Subcutaneous abdominal adipose tissue (tissue), 5 donors: ENCODE measurements around the gene PRSS22.

Source experiments
- H3K27ac ChIP-seq: one replicate; pipeline ENCODE4 v1.7.0; 2013; ENCODE audit warnings: low read depth, mild to moderate bottlenecking, inconsistent platforms, low read length, moderate library complexity
- H3K27me3 ChIP-seq, 5 donors: one replicate each; pipeline ENCODE4 v1.7.0; 2013; ENCODE audit warnings: low read length in 5 of 5, inconsistent platforms in 1 of 5; ENCODE audit not compliant: control insufficient read depth in 5 of 5, insufficient read depth in 4 of 5
- H3K36me3 ChIP-seq, 5 donors: one replicate each; pipeline ENCODE4 v1.7.0; 2013; ENCODE audit warnings: low read length in 5 of 5; ENCODE audit not compliant: control insufficient read depth in 5 of 5, insufficient read depth in 5 of 5
- H3K4me1 ChIP-seq, 5 donors: one replicate each; pipeline ENCODE4 v1.7.0; 2013; ENCODE audit warnings: low read length in 5 of 5, mild to moderate bottlenecking in 3 of 5, moderate library complexity in 1 of 5; ENCODE audit not compliant: control insufficient read depth in 5 of 5, insufficient read depth in 5 of 5
- H3K4me3 ChIP-seq, 5 donors: one replicate each; pipeline ENCODE4 v1.7.0; 2013; ENCODE audit warnings: low read length in 5 of 5, low read depth in 1 of 5
- H3K9ac ChIP-seq, 5 donors: one replicate each; pipeline ENCODE4 v1.7.0; 2013; ENCODE audit warnings: low read length in 5 of 5, mild to moderate bottlenecking in 4 of 5, moderate library complexity in 3 of 5
- H3K9me3 ChIP-seq, 5 donors: one replicate each; pipeline ENCODE4 v1.7.0; 2013; ENCODE audit warnings: low read length in 5 of 5; ENCODE audit not compliant: control insufficient read depth in 5 of 5
- donor health status: healthy.
- donor health status: healthy.
- donor health status: healthy.
- donor health status: healthy.
- donor health status: healthy.

Gene PRSS22

GRCh38 chr16:2822496-2822895 lies 35.5 kb downstream of the PRSS22 start:
- Histone ChIP-seq H3K36me3 (no peaks in the 10 kb centered on the region), H3K4me3 (no peak overlapping the region), H3K27me3 (peaks cover 11 to 40% (median 30%) of the 10 kb centered on the region in 5 donors), H3K9ac (no peak overlapping the region), H3K27ac (no peak overlapping the region), H3K9me3 (no peaks in the 10 kb centered on the region), H3K4me1 (no peaks in the 10 kb centered on the region)

DNA sequence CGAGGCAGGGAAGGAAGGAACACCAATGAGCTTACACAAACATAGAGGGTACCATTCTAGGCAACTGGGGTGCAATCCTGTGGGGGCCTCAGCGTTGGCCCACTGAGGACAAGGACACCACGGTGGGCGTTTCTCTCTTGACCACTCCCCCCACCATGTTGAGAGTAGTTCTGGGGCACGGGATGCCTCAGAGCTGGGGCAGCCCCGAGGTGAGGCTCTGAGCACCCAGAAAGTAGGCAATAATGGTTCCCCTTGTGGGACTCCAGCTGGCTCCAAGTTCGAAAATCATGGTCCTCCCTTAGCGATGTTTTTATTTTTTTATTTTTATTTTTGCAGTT lies 35.8 kb downstream of the PRSS22 start:
- H3K27ac ChIP-seq = no peak overlapping the region
- H3K9me3 ChIP-seq = no peaks in the 10 kb centered on the region
- H3K4me3 ChIP-seq = no peak overlapping the region
- H3K4me1 ChIP-seq = no peaks in the 10 kb centered on the region
- H3K27me3 ChIP-seq = peaks cover 11 to 39% (median 30%) of the 10 kb centered on the region in 5 donors
- H3K36me3 ChIP-seq = no peaks in the 10 kb centered on the region
- H3K9ac ChIP-seq = no peak overlapping the region

DNA sequence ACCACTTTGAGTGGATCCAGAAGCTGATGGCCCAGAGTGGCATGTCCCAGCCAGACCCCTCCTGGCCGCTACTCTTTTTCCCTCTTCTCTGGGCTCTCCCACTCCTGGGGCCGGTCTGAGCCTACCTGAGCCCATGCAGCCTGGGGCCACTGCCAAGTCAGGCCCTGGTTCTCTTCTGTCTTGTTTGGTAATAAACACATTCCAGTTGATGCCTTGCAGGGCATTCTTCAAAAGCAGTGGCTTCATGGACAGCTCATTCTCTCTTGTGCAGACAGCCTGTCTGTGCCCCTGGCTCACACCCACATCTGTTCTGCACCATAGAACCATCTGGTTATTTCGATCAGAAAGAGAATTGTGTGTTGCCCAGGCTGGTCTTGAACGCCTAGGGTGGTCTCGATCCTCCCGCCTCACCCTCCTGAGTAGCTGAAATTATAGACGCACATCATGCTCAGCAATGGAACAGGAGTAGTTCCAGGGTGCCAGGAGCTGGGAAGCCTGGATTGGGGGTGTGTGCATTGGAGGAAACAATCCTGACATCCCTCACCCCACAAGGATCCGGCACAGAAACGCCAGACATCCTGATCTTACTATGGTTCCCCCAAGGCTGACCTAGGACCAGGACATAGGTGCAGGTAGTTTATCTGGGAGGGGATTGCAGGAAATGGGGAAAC lies 36.3 kb downstream of the PRSS22 start:
- Histone ChIP-seq H3K27ac (no peak overlapping the region), H3K9ac (no peak overlapping the region), H3K36me3 (no peaks in the 10 kb centered on the region), H3K9me3 (no peaks in the 10 kb centered on the region), H3K4me3 (no peak overlapping the region), H3K4me1 (no peaks in the 10 kb centered on the region), H3K27me3 (peaks cover 8 to 34% (median 30%) of the 10 kb centered on the region in 5 donors)

DNA sequence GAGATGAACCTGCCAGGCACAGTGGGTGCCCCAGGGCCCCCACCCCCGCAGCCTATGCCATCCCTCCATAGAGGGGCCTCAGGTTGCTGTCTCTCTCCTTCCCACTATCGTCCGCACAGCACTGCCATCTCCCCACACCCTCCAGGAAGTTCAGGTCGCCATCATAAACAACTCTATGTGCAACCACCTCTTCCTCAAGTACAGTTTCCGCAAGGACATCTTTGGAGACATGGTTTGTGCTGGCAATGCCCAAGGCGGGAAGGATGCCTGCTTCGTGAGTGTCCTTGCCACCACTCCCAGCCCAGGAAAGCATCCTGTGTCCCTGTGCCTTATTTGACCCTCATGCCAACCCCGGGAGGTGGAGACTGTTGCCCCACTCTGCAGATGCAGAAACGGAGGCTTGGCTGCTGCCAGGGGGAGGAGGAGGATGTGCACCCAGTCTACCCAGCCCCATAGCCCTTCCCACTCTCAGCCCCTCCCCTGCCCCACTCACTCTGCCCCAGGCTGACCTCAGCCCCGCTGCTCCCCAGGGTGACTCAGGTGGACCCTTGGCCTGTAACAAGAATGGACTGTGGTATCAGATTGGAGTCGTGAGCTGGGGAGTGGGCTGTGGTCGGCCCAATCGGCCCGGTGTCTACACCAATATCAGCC lies 37.0 kb downstream of the PRSS22 start:
- Histone ChIP-seq H3K4me1 (no peaks in the 10 kb centered on the region), H3K36me3 (no peaks in the 10 kb centered on the region), H3K27me3 (peaks cover 6 to 34% (median 29%) of the 10 kb centered on the region in 5 donors), H3K4me3 (no peak overlapping the region), H3K9me3 (no peaks in the 10 kb centered on the region), H3K9ac (no peak overlapping the region), H3K27ac (no peak overlapping the region)

DNA sequence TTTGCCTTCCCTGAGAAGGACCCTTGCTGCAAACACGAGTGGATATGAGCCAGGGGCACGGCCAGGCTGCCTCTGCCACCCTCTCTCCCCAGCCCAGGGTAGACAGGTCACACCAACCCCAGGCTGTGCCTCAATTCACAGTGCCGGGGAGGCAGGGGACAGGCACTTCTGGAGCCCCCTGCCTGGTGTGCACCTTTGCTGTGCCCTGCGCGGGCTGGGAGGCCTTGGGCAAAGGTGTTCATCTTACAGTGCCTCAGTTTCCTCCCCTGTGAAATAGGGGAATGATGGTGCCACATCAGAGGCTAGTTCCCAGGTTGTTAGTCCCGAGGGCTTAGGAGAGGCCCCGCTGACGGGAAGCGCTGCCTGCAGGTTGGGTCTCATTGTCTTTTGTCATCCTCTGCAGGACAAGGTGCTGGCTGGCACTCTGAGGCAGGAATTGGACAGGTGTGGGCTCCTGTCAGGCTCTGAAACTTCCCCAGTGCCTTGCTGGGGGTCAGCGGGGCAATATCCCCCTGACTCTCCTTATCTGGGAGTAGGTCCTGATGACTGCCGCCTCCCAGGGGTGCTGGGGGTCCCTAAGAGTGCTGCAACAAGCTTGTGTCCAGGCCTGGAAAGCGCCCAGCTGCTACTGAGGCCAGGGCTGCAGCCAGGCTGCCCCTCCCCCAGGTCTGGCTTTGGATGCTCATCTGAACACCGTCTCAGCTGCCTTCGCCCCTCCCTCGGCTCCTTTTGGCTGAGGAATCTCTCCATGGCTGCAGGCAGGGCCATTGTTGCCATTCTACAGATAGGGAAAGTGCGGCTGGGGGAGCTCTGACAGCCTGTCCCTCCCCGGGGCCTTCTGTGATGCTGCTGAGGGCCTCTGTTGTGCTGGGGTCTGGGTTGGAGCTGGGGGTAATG lies 37.8 kb downstream of the PRSS22 start:
- Histone ChIP-seq H3K9ac (no peak overlapping the region), H3K27ac (no peak overlapping the region), H3K4me3 (no peak overlapping the region), H3K27me3 (peaks cover 6 to 39% (median 29%) of the 10 kb centered on the region in 5 donors), H3K4me1 (no peaks in the 10 kb centered on the region), H3K36me3 (no peaks in the 10 kb centered on the region), H3K9me3 (no peaks in the 10 kb centered on the region)

GRCh38 chr16:2819179-2819938 lies 38.6 kb downstream of the PRSS22 start:
- Histone ChIP-seq H3K27ac (no peak overlapping the region), H3K27me3 (peaks cover 6 to 45% (median 33%) of the 10 kb centered on the region in 5 donors), H3K9ac (no peak overlapping the region), H3K4me3 (no peak overlapping the region), H3K4me1 (no peaks in the 10 kb centered on the region), H3K9me3 (no peaks in the 10 kb centered on the region), H3K36me3 (no peaks in the 10 kb centered on the region)

DNA sequence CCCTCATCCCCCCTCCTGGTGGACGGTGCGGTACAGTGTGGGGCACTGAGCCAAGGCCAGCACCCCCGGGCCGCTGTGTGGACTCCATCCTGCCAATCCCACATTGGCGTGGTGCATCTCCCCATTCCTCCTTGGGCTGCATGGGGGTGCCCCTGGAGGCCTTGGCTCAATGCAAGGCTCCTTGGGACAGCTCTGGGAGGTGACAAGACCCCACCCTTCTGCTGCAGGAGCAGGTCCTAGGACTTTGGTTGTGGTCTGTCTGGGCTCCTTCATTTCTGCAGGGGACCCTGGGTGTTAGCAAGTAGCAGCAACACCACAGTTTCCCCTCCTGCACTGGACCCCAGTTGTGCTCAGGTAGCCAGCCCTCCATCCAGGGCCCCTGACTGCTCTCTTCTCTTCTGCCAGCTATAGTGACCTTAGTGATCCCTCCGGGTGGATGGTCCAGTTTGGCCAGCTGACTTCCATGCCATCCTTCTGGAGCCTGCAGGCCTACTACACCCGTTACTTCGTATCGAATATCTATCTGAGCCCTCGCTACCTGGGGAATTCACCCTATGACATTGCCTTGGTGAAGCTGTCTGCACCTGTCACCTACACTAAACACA lies 39.6 kb downstream of the PRSS22 start:
- no peaks in the 10 kb centered on the region for H3K4me1 ChIP-seq
- H3K9ac ChIP-seq = no peak overlapping the region
- H3K4me3 ChIP-seq = no peak overlapping the region
- H3K36me3 ChIP-seq = no peaks in the 10 kb centered on the region
- no peaks in the 10 kb centered on the region for H3K9me3 ChIP-seq
- H3K27me3 ChIP-seq = peaks cover 9 to 47% (median 36%) of the 10 kb centered on the region in 5 donors
- H3K27ac ChIP-seq = no peak overlapping the region

DNA sequence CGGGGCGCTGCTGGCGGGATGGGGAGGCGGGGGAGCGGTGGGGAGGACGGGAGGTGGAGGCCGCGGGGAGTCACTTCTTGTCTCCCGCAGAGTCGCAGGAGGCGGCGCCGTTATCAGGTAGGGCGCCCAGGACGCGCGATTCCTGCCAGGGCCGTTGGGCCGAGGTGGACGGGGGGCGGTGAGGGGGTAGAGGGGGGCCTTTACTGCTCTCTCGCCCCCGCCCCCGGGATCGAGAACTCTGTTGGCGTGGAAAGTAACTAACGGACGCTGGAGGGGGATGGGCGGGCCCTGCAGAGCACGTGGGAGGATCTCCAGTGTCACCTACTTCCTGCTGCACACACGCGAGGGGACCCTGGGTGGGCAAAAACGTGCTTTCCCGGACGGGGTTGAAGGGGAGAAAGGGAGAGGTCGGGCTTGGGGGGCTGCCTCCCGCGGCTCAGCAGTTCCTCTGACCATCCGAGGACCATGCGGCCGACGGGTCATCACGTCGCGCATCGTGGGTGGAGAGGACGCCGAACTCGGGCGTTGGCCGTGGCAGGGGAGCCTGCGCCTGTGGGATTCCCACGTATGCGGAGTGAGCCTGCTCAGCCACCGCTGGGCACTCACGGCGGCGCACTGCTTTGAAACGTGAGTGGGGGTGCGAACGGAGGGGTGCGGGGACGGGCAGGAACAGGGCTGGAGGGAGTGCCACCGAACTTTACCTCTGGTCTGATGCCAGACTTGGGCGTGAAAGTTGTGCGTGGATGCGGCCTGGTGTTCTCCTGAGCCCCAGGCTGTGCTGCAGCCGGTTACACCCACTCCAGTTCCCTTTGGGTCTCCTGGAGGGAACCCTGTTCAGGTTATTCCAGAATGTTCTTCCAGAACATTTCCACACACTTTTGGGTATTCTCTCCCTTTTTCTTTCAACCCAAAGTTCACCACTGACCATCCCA lies 40.4 kb downstream of the PRSS22 start:
- Histone ChIP-seq H3K9ac (no peak overlapping the region), H3K27ac (no peak overlapping the region), H3K36me3 (no peaks in the 10 kb centered on the region), H3K4me1 (no peaks in the 10 kb centered on the region), H3K27me3 (peaks cover 9 to 47% (median 36%) of the 10 kb centered on the region in 5 donors), H3K9me3 (no peaks in the 10 kb centered on the region), H3K4me3 (no peak overlapping the region)
